A549 treated with AZD2906 at 1 μM for 4 hours (cell line): ENCODE measurements around the gene RBBP4. TPM values are rescaled to one million over a fixed set of nuclear protein-coding genes. Genes with fewer than 3 reads are reported as not detected.

ENCODE experiments used
- total RNA-seq: library from RNA; stranded (reverse); fragments of 200-300 nt; extraction: Qiagen RNA extraction; gene quantifications from 5 replicates; pipeline ENCODE4 v1.2.3, GENCODE V29; 2022

The RBBP4 gene
- total RNA-seq, result 62.6 to 94.0 TPM (median 72.0 TPM) in 5 replicates

DNA sequence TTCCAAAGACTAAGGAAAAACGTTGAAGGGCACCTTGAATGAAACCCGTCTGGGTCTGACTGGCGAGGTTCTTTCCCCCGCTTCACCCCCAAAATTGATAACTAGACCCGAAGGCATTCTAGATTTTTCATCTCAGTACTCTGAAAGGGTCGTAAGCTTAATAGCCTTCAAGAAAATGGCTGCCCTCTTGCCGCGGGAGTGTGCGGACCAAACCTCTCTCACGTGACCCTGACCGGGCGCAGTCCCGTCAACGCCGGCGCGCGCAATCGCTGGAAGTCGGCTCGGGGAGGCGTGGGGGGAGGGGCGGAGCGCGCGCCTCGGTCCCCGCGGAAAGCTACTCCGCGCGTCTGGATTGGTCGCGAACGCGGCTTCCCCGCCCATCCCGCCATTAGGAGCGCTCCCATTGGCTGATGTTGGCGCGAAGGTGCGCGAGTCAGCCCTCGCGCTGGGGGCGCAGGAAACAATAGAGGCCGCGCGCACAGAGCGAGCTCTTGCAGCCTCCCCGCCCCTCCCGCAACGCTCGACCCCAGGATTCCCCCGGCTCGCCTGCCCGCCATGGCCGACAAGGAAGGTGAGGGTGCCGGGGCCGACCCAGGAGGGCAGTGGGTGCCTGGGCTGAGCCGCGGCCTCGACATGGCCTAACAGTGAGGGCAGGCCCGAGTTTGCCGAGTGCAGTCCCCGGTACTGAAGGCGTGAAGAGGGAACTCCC lies at the start of gene RBBP4:
Gene RBBP4, plus strand, starts transcription at position 457 of the 709 bp plus-strand sequence. Its CDS starts 99 bp downstream, at position 556.

DNA sequence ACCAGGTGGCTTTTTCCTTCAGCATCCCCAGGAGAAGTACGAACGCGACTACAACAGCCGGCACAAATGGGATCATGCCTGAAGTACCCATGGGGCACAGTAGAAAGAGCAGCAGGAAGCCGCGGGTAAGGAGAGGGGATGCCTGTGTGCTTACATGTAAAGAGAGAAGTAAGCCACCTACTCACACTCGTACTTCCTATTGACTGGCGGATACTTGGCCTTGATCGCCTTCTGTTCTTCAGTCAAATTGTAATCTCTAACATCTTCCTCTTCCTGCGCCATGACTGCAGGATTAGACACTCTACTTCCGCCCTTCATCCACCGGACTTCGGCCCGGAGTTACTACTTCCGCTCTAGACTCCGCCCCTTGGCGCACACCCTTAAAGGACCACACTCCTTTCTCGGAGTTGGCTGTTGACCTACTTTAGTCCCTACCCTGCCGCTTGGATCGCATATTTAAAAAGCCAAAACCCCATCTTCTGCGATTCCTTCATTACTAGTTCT lies 708 bp upstream of the RBBP4 start, which contains the start of gene ZBTB8OS:
Gene ZBTB8OS, minus strand, starts transcription at position 303 of the 504 bp plus-strand sequence. Its CDS starts 21 bp downstream, at position 282.

DNA sequence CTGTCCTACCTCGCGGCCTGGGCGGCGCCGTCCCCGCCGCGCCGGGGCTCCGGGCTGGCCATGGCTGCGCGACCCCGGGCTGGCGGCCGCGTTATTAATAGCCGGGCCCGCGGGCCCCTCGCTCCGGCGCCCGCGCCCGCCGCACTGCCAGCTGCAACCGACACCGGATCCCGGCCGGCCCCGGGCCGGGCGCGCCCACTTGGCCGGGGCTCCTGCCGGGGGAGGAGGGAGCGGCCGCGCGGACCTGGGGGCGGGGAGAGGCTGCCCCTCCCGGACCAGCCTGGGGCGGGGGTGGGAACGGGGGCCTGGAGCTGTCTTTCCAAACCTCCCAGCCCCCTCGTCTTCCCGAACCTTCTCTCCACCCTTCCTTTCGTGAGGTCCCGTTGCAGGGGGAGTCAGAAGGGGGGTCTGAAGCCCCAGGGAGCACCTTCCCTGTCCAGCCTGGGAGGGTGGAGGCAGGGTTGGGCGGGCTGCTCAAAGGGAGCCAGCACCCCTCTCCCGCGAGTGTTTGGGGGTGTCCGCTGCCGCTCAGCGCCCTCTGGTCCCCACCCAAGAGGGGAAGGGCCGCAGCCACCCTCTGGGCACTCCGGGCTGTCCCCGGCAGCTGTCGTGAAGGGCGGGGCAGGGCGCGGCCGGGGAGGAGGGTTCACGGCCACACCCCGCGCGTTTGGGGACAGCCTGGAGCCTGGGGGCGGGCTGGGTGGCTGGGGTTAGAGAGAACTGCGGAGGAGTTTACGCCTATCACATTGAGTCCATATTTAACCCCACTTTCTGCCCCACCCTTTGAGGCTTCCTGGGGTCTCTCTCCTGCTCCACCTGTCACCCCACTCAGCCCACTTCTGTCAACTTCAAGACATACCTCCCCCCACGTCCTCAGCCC lies 51.8 kb downstream of the RBBP4 start, which contains the start of gene SYNC:
Gene SYNC, minus strand, starts transcription at position 172 of the 880 bp plus-strand sequence. Its CDS starts 110 bp downstream, at position 62.

Other genes starting within 250 kb of the RBBP4 start
- 0.01 TPM in 4 of 5 replicates, not detected in the other for gene ZBTB8B, start 186.1 kb upstream of the RBBP4 start, total RNA-seq
- 4.1 to 5.1 TPM (median 4.8 TPM) in 5 replicates for gene ZBTB8A, start 111.8 kb upstream of the RBBP4 start, total RNA-seq
- gene ZBTB8OS, start 658 bp upstream of the RBBP4 start, total RNA-seq, result 35.3 to 44.8 TPM (median 38.3 TPM) in 5 replicates
- 11.4 to 17.1 TPM (median 13.8 TPM) in 5 replicates for gene SYNC, start 51.6 kb downstream of the RBBP4 start, total RNA-seq
- 53.5 to 84.7 TPM (median 58.7 TPM) in 5 replicates for gene YARS1, start 166.2 kb downstream of the RBBP4 start, total RNA-seq
- 13.5 to 17.3 TPM (median 15.9 TPM) in 5 replicates for gene S100PBP, start 166.4 kb downstream of the RBBP4 start, total RNA-seq
- 0.18 to 0.64 TPM (median 0.32 TPM) in 5 replicates for gene FNDC5, start 219.7 kb downstream of the RBBP4 start, total RNA-seq
- gene HPCA, start 235.3 kb downstream of the RBBP4 start, total RNA-seq, result 0.11 to 0.66 TPM (median 0.44 TPM) in 5 replicates